NCI-H1048 (cell line): ENCODE data around the gene ASB16.

Experiments
- DNase-seq: peaks from one replicate; lab custom pipeline; 2025; lab: John Stamatoyannopoulos, UW

ASB16 gene

DNA sequence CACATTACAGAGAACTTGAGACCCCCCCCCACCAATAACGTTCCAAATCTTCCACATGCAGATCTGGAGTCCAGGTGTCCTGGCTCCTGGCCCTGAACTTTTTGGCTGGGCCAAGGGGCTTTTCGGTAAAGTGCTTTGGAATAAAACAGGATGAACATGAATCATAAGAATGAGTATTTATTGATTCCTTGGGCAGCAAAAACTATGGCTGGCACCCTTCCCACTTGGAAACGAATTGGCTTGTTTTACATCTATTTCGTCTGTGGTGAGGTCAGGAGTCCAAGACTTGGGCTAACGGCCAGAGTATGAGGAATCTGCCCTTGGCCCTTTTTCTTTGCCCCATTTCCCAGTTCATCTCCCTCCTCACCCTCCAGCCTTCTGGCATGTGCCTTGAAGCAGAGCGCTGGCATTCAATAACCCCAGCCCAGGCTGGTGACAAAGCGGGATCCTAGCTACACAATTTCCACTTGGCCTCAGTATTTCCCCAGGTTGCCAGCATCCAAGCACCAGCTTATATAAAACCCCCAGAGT lies 53.1 kb downstream of the ASB16 start:
- no peak for DNase-seq
